GM12874 (cell line): ENCODE results near the gene PRG3.

ENCODE experiments used
- CTCF ChIP-seq: IDR thresholded peaks from 2 replicates; pipeline ENCODE4 v1.5.1; 2011; ENCODE audit warnings: low read depth, mild to moderate bottlenecking, control low read depth, low read length, moderate library complexity; ENCODE audit not compliant: insufficient read depth

The PRG3 gene

GRCh38 chr11:57417056-57417455 lies 36.1 kb upstream of the PRG3 start:
- TF ChIP-seq CTCF = no peak

GRCh38 chr11:57416436-57416835 lies 35.5 kb upstream of the PRG3 start:
- TF ChIP-seq CTCF = no peak

DNA sequence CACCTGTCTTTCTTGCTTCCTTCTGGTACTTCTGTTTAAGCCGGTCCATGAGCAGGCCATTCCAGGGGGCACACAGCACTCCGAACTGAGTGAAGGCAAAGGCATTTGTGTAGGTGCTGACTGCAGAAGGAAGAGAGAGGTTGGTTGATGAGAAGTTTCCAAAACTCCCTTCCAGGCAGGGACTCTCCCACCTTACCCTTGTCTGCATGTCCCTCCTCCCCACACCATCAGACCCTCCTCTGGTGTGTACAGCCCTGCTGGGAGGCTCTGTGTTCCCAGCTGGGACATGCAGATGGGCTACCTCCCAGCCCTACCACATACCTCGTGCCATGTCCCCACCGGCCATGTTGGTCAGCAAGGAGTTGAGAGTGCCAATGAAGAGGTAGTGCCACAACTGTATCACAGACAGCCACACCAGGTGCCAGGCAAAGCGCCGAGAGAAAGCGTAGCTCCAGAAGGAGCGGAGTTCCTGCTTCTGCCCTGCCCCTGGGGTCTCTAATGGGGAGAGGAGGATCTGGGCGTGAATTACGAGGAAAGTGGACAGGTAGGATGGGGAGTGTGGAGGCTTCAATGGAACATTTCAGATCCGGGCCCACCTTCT lies 33.8 kb upstream of the PRG3 start:
- TF ChIP-seq CTCF = no peak

DNA sequence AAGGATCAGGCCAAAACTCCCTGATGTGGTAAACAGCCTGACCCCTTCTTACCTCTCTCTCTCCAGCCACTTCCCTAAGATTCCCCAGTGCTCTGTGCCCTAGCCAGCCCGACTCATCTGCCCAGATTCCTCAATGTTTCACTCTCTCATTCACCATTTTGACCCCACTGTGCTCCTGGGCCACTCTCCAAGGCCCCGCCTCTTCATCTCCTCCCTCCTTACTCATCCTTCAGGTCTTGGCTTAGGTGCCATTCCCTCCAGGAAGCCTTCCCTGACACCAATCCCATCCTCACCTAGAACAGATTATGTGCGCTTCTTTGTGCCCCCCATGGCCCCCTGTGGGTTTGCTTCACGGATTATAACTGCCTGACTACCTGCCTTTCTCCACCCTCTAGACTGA lies 32.7 kb upstream of the PRG3 start:
- no peak for TF ChIP-seq CTCF

- no peak for TF ChIP-seq CTCF
Observed at GRCh38 chr11:57410287-57410686, 29.3 kb upstream of the PRG3 start.

GRCh38 chr11:57409321-57410100 lies 28.6 kb upstream of the PRG3 start:
- TF ChIP-seq CTCF = no peak

DNA sequence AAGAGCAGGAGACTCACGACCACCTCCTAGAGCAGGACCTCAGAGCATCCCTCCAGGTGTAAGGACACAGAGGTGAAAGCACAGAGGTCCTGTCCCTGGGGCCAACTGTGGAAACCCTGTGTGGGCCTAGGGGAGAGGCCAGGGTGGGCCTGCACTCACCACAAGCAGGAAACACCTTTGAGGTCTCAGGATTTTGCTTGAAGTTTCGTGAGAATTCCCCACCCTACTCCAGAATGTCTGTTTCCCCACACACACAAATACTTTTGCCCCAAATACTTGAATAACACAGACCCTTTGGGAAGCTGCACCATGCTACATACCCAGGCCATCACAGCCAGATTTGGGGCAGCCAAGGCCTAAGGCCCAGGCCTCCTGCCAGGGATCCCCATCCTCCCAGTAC lies 27.8 kb upstream of the PRG3 start:
- TF ChIP-seq CTCF = no peak
